H1 (cell line): Measurements from ENCODE around the gene ZHX3. TPM values are rescaled to one million over a fixed set of nuclear protein-coding genes. Genes with fewer than 3 reads are reported as not detected.

Experiments used
- KDM5A ChIP-seq: fragments of 200-600 bp; IDR thresholded peaks from 2 replicates; pipeline ENCODE4 v1.7.1; 2012; ENCODE audit warnings: mild to moderate bottlenecking, low read length, inconsistent platforms, mixed read lengths
- polyA plus RNA-seq, 7 experiments: library from polyadenylated mRNA; depleted of rRNA in 3 of 7; stranded (reverse) in 5 of 7; unstranded in 2 of 7; fragments of >200 nt in 5 of 7; fragments of 200-250 nt in 2 of 7; gene quantifications; 1 replicate in 5 of 7; 2 replicates in 1 of 7; 4 replicates in 1 of 7; pipeline versions ENCODE4 v1.2.1 to v1.2.3, GENCODE V29; 2011 to 2013; ENCODE audit warnings: missing spikeins in 2 of 7, mixed read lengths in 2 of 7
- total RNA-seq: library from RNA; stranded (reverse); fragmentation: NEBNext Ultra II Directional; extraction: Animal tissue kit (Norgen Biotek cat#: 25700); gene quantifications from 2 replicates; pipeline ENCODE4 v1.2.1, GENCODE V29; 2021
- TF ChIP-seq, protein P1 (sequence below), 3 experiments: IDR thresholded peaks; 1 replicate in 2 of 3; 2 replicates in 1 of 3; pipeline versions ENCODE4 v1.5.1 to v1.6.1; 2011; ENCODE audit warnings: low read length in 3 of 3, mild to moderate bottlenecking in 3 of 3, inconsistent platforms in 2 of 3, low read depth in 1 of 3, moderate library complexity in 1 of 3; ENCODE audit not compliant: insufficient read depth in 1 of 3; ENCODE audit errors: control extremely low read depth in 1 of 3

ZHX3 gene
- total and polyA plus RNA-seq, 2 of the 8 experiments (the other 6 are each of a cell fraction or from before 2014, with no cell fraction given) = 1.00 to 7.8 TPM

DNA sequence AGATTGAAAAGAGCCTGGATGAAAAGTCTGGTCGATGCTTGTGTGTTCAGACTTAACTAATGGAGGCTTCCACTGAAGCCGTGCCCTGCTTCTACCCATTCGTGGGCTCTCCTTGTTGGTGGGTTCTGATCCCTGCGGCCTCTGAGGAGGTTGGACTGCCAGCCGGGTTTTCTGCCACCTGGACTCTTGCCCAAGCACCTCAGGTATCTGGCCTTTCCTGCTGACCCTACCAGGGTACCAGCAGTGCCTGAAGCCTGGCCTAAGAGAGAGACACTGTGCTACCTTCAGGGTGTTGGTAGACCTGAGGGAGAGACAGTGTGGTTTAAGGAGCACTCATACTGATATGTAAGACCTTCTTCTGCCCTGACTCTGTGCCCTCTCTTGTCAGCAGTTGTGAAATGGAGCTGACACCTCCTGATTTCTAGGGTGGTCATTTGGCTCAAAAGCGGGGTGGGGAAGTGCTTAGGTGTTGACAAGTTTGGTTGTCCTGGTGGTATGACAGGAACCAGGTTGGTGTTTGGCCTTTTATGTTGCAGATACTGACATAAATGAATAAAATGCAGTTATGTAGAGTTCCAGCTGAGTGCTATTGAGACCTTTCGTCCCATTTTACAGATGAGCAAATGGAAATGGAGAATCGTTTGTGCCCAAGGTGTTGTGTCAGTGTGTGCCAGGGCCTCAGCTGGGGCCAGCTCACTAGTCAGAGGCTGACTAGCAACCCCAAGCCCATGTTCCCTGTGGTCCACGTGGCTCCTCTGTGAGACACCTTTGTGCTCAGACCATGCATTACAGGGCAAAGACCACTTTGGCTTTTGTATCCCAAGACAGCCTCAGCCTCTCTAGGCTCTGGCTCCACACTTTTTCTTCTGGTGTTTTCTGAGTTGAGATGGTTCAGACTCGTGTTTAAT, 177.1 kb downstream of the ZHX3 start (continued):
- TF ChIP-seq, protein P1, sequence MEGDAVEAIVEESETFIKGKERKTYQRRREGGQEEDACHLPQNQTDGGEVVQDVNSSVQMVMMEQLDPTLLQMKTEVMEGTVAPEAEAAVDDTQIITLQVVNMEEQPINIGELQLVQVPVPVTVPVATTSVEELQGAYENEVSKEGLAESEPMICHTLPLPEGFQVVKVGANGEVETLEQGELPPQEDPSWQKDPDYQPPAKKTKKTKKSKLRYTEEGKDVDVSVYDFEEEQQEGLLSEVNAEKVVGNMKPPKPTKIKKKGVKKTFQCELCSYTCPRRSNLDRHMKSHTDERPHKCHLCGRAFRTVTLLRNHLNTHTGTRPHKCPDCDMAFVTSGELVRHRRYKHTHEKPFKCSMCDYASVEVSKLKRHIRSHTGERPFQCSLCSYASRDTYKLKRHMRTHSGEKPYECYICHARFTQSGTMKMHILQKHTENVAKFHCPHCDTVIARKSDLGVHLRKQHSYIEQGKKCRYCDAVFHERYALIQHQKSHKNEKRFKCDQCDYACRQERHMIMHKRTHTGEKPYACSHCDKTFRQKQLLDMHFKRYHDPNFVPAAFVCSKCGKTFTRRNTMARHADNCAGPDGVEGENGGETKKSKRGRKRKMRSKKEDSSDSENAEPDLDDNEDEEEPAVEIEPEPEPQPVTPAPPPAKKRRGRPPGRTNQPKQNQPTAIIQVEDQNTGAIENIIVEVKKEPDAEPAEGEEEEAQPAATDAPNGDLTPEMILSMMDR (IDR thresholded peaks at IDR 0.05; ENCODE audit: control extremely low read depth in 1 of 3, insufficient read depth in 1 of 3, low read depth in 1 of 3, low read length in 3 of 3) = no peak
- no peak for TF ChIP-seq KDM5A
